ENCODE data around the gene MRPL50. TPM values are rescaled to one million over a fixed set of nuclear protein-coding genes. Genes with fewer than 3 reads are reported as not detected.

MRPL50 gene
- total RNA-seq, 1 donor from 2014 or later: 10.2 TPM

- H3K4me3 ChIP-seq (ENCODE audit: low read depth, low read length): no peak overlapping the region
- TF ChIP-seq CTCF (conservative IDR thresholded peaks at IDR 0.05; ENCODE audit: low read depth, low read length): no peak
- no peak for DNase-seq (ENCODE audit: low read depth)
These were observed 28.4 kb downstream of the MRPL50 start for GRCh38 chr9:101369884-101370531.

DNA sequence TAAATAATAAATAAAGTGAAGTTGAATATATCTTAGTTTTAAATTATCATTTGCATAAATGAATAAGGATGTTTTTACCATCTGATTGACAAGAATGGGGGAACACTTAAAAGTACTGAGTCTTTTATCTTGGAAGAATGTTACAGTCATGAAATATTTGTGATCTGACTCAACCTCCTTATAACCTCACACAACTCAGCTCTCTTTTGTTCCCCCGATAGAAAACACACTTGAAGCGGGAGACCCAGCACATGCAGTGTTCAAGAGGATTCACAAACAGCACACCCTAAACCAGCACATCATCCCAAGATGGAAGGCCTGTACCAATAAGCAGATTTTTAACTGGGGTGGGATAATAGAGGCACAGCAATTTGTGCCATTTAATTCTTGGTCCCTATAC is 29.1 kb downstream of the MRPL50 start:
- H3K4me3 ChIP-seq (ENCODE audit: low read depth, low read length): no peak overlapping the region
- no peak for DNase-seq (ENCODE audit: low read depth)
- TF ChIP-seq CTCF (conservative IDR thresholded peaks at IDR 0.05; ENCODE audit: low read depth, low read length): no peak

DNA sequence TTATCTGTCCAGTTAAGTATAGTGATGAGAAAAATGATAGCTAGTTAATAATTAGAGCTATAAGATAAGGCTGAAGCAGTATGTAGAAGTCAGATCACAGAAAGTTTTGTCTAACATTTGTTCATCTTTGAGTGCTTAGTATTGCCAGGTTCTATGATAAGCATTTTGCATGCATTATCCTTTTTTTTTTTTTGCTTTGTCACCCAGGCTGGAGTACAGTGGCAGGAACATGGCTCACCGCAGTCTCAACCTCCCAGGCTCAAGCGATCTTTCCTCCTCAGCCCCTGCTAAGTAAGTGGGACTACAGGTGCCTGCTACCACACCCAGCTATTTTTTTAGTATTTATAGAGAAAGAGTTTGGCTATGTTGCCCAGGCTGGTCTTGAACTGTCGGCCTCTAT is 31.1 kb downstream of the MRPL50 start:
- no peak for DNase-seq (ENCODE audit: low read depth)
- no peak for TF ChIP-seq CTCF (conservative IDR thresholded peaks at IDR 0.05; ENCODE audit: low read depth, low read length)
- H3K4me3 ChIP-seq (ENCODE audit: low read depth, low read length): no peak overlapping the region

GRCh38 chr9:101366038-101366756 is 32.2 kb downstream of the MRPL50 start:
- no peak for TF ChIP-seq CTCF (conservative IDR thresholded peaks at IDR 0.05; ENCODE audit: low read depth, low read length)
- peak; percentile 36 for DNase-seq (ENCODE audit: low read depth)
- no peak overlapping the region for H3K4me3 ChIP-seq (ENCODE audit: low read depth, low read length)

DNA sequence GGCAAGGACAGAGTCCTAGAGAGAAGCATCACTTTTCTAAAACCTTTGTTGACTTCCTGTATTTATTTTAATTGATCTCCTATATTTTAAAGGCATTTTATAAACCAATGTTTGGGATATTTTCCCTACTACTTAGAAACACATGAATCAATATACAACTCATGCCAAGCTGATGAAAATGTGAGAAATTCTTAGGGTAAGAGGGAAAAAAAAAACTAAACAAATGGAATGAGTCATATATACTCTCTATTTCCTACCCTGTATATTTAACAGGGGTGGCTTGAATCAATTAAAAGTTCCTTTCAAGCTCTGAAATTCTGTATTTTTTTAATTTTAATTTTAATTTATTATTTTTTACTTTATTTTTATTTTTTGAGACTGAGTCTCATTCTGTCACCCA is 33.2 kb downstream of the MRPL50 start:
- no peak for TF ChIP-seq CTCF (conservative IDR thresholded peaks at IDR 0.05; ENCODE audit: low read depth, low read length)
- DNase-seq (ENCODE audit: low read depth): no peak
- H3K4me3 ChIP-seq (ENCODE audit: low read depth, low read length): no peak overlapping the region

DNA sequence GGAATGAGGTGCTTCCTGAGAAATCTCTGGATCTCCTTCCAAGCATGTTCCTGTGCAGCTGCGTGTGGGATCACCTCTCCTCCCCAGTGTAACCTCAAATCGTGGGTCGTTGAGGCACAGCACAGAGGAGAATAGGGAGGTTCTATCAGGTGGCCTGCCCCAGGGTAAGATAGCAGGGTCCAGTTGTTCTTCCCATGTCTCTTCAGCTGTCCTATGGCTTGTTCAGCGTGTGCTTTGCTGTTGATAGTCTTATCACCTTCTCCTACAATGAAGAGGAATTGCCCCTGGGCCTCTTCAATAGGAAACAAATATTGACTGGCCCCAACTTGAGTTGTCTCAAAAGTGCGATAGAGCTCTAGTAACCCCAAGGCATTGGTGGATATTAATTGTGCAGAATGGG is 36.0 kb downstream of the MRPL50 start:
- no peak overlapping the region for H3K4me3 ChIP-seq (ENCODE audit: low read depth, low read length)
- no peak for DNase-seq (ENCODE audit: low read depth)
- no peak for TF ChIP-seq CTCF (conservative IDR thresholded peaks at IDR 0.05; ENCODE audit: low read depth, low read length)

- H3K4me3 ChIP-seq (ENCODE audit: low read depth, low read length): no peak overlapping the region
- TF ChIP-seq CTCF (conservative IDR thresholded peaks at IDR 0.05; ENCODE audit: low read depth, low read length): no peak
- DNase-seq (ENCODE audit: low read depth): no peak
These were observed 37.8 kb downstream of the MRPL50 start for GRCh38 chr9:101360647-101361046.
